ENCODE results near the gene GPR62.

GPR62 gene

GRCh38 chr3:51938780-51939425, 16.3 kb upstream of the GPR62 start:
- DNase-seq (ENCODE audit: low spot score), result no peak

GRCh38 chr3:51940648-51941462, 14.3 kb upstream of the GPR62 start:
- DNase-seq (ENCODE audit: low spot score), result no peak

- DNase-seq (ENCODE audit: low spot score), result no peak
These were observed 13.8 kb upstream of the GPR62 start for GRCh38 chr3:51941463-51941797.

- peak; percentile 99 for DNase-seq (ENCODE audit: low spot score)
These were observed 13.2 kb upstream of the GPR62 start, which contains the start of the genes PARP3 and RRP9 for GRCh38 chr3:51941798-51942602. Gene PARP3, plus strand, starts transcription at chr3:51942363. Its CDS starts 993 bp downstream, at chr3:51943356. Gene RRP9, minus strand, starts transcription at chr3:51941904. Its CDS starts 37 bp downstream, at chr3:51941867.

- DNase-seq (ENCODE audit: low spot score), result peak; percentile 86
These were observed 12.4 kb upstream of the GPR62 start for GRCh38 chr3:51942603-51943450.

GRCh38 chr3:51943451-51944391, 11.5 kb upstream of the GPR62 start:
- no peak for DNase-seq (ENCODE audit: low spot score)

GRCh38 chr3:51944451-51945021, 10.6 kb upstream of the GPR62 start:
- no peak for DNase-seq (ENCODE audit: low spot score)

GRCh38 chr3:51945031-51945840, 9.9 kb upstream of the GPR62 start:
- no peak for DNase-seq (ENCODE audit: low spot score)

GRCh38 chr3:51945926-51946705, 9.1 kb upstream of the GPR62 start:
- DNase-seq (ENCODE audit: low spot score), result no peak

GRCh38 chr3:51946796-51947195, 8.4 kb upstream of the GPR62 start:
- DNase-seq (ENCODE audit: low spot score), result no peak

GRCh38 chr3:51947215-51947900, 7.8 kb upstream of the GPR62 start:
- no peak for DNase-seq (ENCODE audit: low spot score)

- no peak for DNase-seq (ENCODE audit: low spot score)
These were observed 7.1 kb upstream of the GPR62 start for GRCh38 chr3:51948016-51948580.

GRCh38 chr3:51949121-51949520, 6.1 kb upstream of the GPR62 start:
- DNase-seq (ENCODE audit: low spot score), result no peak

GRCh38 chr3:51950899-51951298, 4.3 kb upstream of the GPR62 start:
- DNase-seq (ENCODE audit: low spot score), result no peak

GRCh38 chr3:51953445-51953844, 1.7 kb upstream of the GPR62 start:
- DNase-seq (ENCODE audit: low spot score), result no peak

GRCh38 chr3:51954105-51954504, 1.1 kb upstream of the GPR62 start:
- no peak for DNase-seq (ENCODE audit: low spot score)

GRCh38 chr3:51954713-51955112, 468 bp upstream of the GPR62 start:
- DNase-seq (ENCODE audit: low spot score), result no peak
